A549 (cell line): ENCODE measurements around the gene PFN3. TPM values are rescaled to one million over a fixed set of nuclear protein-coding genes. Genes with fewer than 3 reads are reported as not detected.

ENCODE experiments used
- ATAC-seq, 2 experiments: fragments of 200-7000 bp in 1 of 2; fragments of >200 bp in 1 of 2; cut with Nextera tagmentation in 1 of 2; cut with Tn5 transposase in 1 of 2; 3 replicates each; pipeline versions ENCODE4 v1.8.0 to v1.9.1; 2018 to 2020; ENCODE audit warnings: mild to moderate bottlenecking in 1 of 2, moderate library complexity in 1 of 2
- CTCF ChIA-PET: fragments of 300-600 bp; sonication (Branson Sonifier 250); formaldehyde crosslinking; extraction: SDS; loops from one replicate; lab custom pipeline; 2021; ENCODE audit warnings: antibody characterized with exemption, inconsistent platforms; lab: Yijun Ruan, JAX
- POLR2A ChIA-PET: fragments of 350-600 bp; formaldehyde crosslinking; extraction: SDS; loops from one replicate; lab custom pipeline; 2021; ENCODE audit warnings: antibody characterized with exemption, inconsistent platforms; lab: Yijun Ruan, JAX
- DNase-seq, 2 experiments: peaks; one replicate each; pipeline versions ENCODE4 v3.0.0 to v3.0.0-alpha.2; 2011 to 2016; ENCODE audit warnings: low read depth in 1 of 2, low spot score in 1 of 2
- FAIRE-seq: peaks from 2 replicates; lab custom pipeline; 2011; peaks lifted over from hg19 to GRCh38; lab: Jason Lieb, UNC
- H3K27ac ChIP-seq, 2 experiments: fragments of >200 bp; sonication (Bioruptor Twin); formaldehyde crosslinking; 3 replicates each; pipeline ENCODE4 v1.5.1; 2016 to 2017
- H3K4me1 ChIP-seq: fragments of >200 bp; sonication (Bioruptor Twin); formaldehyde crosslinking; 3 replicates; pipeline ENCODE4 v1.6.1; 2016
- H3K4me2 ChIP-seq: fragments of >200 bp; sonication (Bioruptor Twin); formaldehyde crosslinking; 3 replicates; pipeline ENCODE4 v1.6.1; 2016
- H3K4me3 ChIP-seq: fragments of >200 bp; sonication (Bioruptor Twin); formaldehyde crosslinking; 3 replicates; pipeline ENCODE4 v1.5.1; 2016
- H3K9me3 ChIP-seq: fragments of >200 bp; sonication (Bioruptor Twin); formaldehyde crosslinking; 3 replicates; pipeline ENCODE4 v1.6.1; 2016
- BHLHE40 ChIP-seq: IDR thresholded peaks from 2 replicates; pipeline ENCODE4 v1.6.1; 2012; ENCODE audit warnings: low read depth, low read length, inconsistent platforms
- CBX8 ChIP-seq: fragments of 200-600 bp; sonication (generic); IDR thresholded peaks from 2 replicates; pipeline ENCODE4 v1.6.1; 2016
- CHD4 ChIP-seq: fragments of 200-600 bp; sonication (generic); IDR thresholded peaks from 2 replicates; pipeline ENCODE4 v1.6.1; 2016; ENCODE audit warnings: antibody characterized with exemption, mild to moderate bottlenecking, borderline replicate concordance
- EP300 ChIP-seq, 2 experiments: fragments of >200 bp; sonication (Bioruptor Twin); formaldehyde crosslinking; IDR thresholded peaks; 2 replicates in 1 of 2; 3 replicates in 1 of 2; pipeline ENCODE4 v1.6.1; 2016 to 2017
- ESRRA ChIP-seq: fragments of 150-350 bp; IDR thresholded peaks from 2 replicates; pipeline ENCODE4 v1.6.1; 2014; ENCODE audit warnings: mild to moderate bottlenecking, low read length, borderline replicate concordance
- FOSL2 ChIP-seq, 2 experiments: fragments of 450-650 bp in 1 of 2; fragments of >200 bp in 1 of 2; sonication (Bioruptor Twin) in 1 of 2; formaldehyde crosslinking; IDR thresholded peaks; 2 replicates each; pipeline versions ENCODE4 v1.5.0 to v1.6.1; 2016 to 2020; ENCODE audit warnings: mild to moderate bottlenecking in 1 of 2, moderate library complexity in 1 of 2
- HEYL ChIP-seq: fragments of 250-450 bp; sonication (Bioruptor Pico); IDR thresholded peaks from 2 replicates; pipeline ENCODE4 v1.8.0; 2021; ENCODE audit warnings: mild to moderate bottlenecking, moderate library complexity
- HOXA7 ChIP-seq: fragments of 250-450 bp; sonication (Bioruptor Pico); IDR thresholded peaks from 2 replicates; pipeline ENCODE4 v1.5.0; 2020; ENCODE audit warnings: mild to moderate bottlenecking, moderate library complexity
- HOXB5 ChIP-seq: fragments of 250-450 bp; sonication (Bioruptor Pico); IDR thresholded peaks from 2 replicates; pipeline ENCODE4 v1.5.0; 2020; ENCODE audit warnings: mild to moderate bottlenecking, moderate library complexity
- JUN ChIP-seq, 2 experiments: fragments of >200 bp; sonication (Bioruptor Twin); formaldehyde crosslinking; IDR thresholded peaks; 2 replicates in 1 of 2; 3 replicates in 1 of 2; pipeline ENCODE4 v1.6.1; 2016 to 2017
- JUNB ChIP-seq: fragments of >200 bp; sonication (Bioruptor Twin); formaldehyde crosslinking; IDR thresholded peaks from 2 replicates; pipeline ENCODE4 v1.6.1; 2016
- MAFK ChIP-seq: fragments of 450-650 bp; IDR thresholded peaks from 2 replicates; pipeline ENCODE4 v1.6.1; 2014; ENCODE audit not compliant: partially characterized antibody
- MAZ ChIP-seq: fragments of 150-350 bp; IDR thresholded peaks from 2 replicates; pipeline ENCODE4 v1.6.1; 2014; ENCODE audit warnings: antibody characterized with exemption, low read depth, low read length, borderline replicate concordance
- MYC ChIP-seq: IDR thresholded peaks from 2 replicates; pipeline ENCODE4 v1.6.1; 2012; ENCODE audit warnings: mild to moderate bottlenecking, inconsistent platforms, low read length, improper control_type of control experiment, borderline replicate concordance
- NFE2L2 ChIP-seq: fragments of 150-350 bp; conservative IDR thresholded peaks from 2 replicates; pipeline ENCODE4 v1.6.1; 2014; ENCODE audit warnings: low read length
- POLR2A ChIP-seq: IDR thresholded peaks from 2 replicates; pipeline ENCODE4 v1.6.1; 2012; ENCODE audit warnings: mild to moderate bottlenecking, low read length
- RFX5 ChIP-seq: fragments of 450-650 bp; IDR thresholded peaks from 2 replicates; pipeline ENCODE4 v1.7.1; 2014; ENCODE audit warnings: antibody characterized with exemption, mild to moderate bottlenecking, moderate library complexity
- SREBF2 ChIP-seq: fragments of 450-650 bp; IDR thresholded peaks from 2 replicates; pipeline ENCODE4 v1.6.1; 2014; ENCODE audit warnings: mild to moderate bottlenecking, moderate library complexity
- TFCP2L1 ChIP-seq: fragments of 250-450 bp; sonication (Bioruptor Pico); IDR thresholded peaks from 2 replicates; pipeline ENCODE4 v1.5.0; 2021; ENCODE audit warnings: mild to moderate bottlenecking
- TP53 ChIP-seq: fragments of 250-450 bp; sonication (Bioruptor Pico); IDR thresholded peaks from 2 replicates; pipeline ENCODE4 v1.5.0; 2021; ENCODE audit warnings: mild to moderate bottlenecking, moderate library complexity
- ZC3H11A ChIP-seq: fragments of 450-650 bp; IDR thresholded peaks from 2 replicates; pipeline ENCODE4 v1.6.1; 2014; ENCODE audit warnings: antibody characterized with exemption, mild to moderate bottlenecking
- WGBS: methylation state at CpG from one replicate; pipeline ENCODE4 v1.1.6; 2017; ENCODE audit errors: missing lambda C conversion rate; 5-methylcytosine and 5-hydroxymethylcytosine counted together
- polyA plus RNA-seq, 4 experiments: library from polyadenylated mRNA; depleted of rRNA in 3 of 4; stranded (reverse); fragments of >200 nt; fragmentation: RNase III in 1 of 4; extraction: RNeasy Plus Mini Kit Qiagen cat#74134 plus additional on column Dnase treatment in 1 of 4; gene quantifications; 2 replicates in 3 of 4; 3 replicates in 1 of 4; pipeline ENCODE4 v1.2.3, GENCODE V29; 2011 to 2017
- TF ChIP-seq, protein P1 (sequence below): IDR thresholded peaks from 2 replicates; pipeline ENCODE4 v1.6.1; 2012

Gene PFN3
- polyA plus RNA-seq, 2 of the 4 experiments (the other 2 are of a cell fraction): not detected

DNA sequence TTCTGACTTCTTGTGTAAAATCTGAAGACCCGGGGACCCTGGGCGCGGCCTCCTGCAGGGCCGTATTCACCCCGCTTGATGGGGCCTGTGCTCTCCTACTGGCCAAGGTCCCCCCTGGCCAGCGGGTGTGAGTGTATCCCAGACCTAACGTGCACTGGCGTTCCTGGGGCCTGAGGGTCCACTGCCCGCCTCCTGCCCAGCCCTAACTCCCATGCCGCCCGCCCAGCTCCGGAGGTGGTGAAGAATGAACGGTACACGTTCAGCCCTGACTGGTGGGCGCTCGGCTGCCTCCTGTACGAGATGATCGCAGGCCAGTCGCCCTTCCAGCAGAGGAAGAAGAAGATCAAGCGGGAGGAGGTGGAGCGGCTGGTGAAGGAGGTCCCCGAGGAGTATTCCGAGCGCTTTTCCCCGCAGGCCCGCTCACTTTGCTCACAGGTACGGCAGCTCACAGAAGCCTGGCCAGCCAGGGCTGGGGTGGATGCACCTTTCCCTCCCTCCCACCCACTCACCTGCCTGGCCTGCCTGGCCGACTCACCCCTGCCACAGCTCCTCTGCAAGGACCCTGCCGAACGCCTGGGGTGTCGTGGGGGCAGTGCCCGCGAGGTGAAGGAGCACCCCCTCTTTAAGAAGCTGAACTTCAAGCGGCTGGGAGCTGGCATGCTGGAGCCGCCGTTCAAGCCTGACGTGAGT, 35.5 kb upstream of the PFN3 start (continued):
- TF ChIP-seq FOSL2 (IDR thresholded peaks at IDR 0.05): no peak
- no peak for TF ChIP-seq FOSL2 (CRISPR knock-in tag; IDR thresholded peaks at IDR 0.05)

DNA sequence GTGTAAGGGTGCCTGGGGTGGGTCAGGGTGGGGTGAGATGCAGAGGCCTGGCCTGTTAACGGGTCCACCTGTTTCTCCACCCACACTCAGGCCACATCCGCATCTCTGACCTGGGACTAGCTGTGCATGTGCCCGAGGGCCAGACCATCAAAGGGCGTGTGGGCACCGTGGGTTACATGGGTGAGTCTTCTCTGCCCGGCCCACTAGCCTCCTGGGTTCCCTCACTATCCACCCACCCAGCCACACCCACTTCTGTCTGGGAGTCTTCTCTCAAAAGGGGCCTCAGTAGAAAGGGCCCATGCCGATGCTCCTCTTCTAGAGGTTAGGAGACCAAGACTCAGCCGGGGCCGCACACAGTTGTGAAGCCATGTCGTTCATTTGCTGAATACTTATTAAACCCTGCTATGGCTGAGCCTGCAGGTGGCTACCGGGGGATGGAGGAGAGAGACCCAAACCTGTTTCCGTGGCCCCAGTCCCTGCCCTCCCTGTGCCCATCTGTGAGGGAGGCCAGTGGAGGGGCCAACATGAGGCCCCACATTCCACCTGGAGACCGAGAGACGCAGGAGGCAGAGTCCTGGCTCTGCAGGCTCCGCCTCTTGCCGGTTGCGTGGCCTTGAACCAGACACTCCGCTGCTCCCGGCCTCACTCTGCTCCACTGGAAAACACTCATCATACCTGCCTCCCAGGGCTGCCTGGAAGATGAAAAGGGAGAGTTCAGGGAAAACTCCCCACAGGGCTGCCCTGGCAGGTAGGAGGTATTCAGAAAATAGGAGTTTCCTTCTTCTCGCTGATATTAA, 34.7 kb upstream of the PFN3 start:
- ATAC-seq (no peak; a peak in 1 of 6 replicates), FAIRE-seq (no peak), DNase-seq (no peak)
- no peak overlapping the region for H3K4me2 ChIP-seq
- POLR2A ChIA-PET: no interaction called here
- TF ChIP-seq ESRRA: no peak
- TF ChIP-seq, protein P1, sequence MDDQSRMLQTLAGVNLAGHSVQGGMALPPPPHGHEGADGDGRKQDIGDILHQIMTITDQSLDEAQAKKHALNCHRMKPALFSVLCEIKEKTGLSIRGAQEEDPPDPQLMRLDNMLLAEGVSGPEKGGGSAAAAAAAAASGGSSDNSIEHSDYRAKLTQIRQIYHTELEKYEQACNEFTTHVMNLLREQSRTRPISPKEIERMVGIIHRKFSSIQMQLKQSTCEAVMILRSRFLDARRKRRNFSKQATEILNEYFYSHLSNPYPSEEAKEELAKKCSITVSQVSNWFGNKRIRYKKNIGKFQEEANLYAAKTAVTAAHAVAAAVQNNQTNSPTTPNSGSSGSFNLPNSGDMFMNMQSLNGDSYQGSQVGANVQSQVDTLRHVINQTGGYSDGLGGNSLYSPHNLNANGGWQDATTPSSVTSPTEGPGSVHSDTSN: 0 out of 2 replicates have a peak, but pooled peaks have one; percentile 36
- H3K4me3 ChIP-seq: no peak overlapping the region
- WGBS: 88% methylated on average over 19 of the region's 20 CpGs
- H3K27ac ChIP-seq: no peak overlapping the region; a peak in 1 of 6 replicates
- CTCF ChIA-PET: interaction anchor here (1.0 to 36.0 kb wide), 6 partner anchors 11 to 117 kb away, joined by 3 to 871 read pairs (median 77); partner anchors contain the start of gene PRR7
- no peaks in the 10 kb centered on the region for H3K9me3 ChIP-seq
- H3K4me1 ChIP-seq: no peaks in the 10 kb centered on the region

DNA sequence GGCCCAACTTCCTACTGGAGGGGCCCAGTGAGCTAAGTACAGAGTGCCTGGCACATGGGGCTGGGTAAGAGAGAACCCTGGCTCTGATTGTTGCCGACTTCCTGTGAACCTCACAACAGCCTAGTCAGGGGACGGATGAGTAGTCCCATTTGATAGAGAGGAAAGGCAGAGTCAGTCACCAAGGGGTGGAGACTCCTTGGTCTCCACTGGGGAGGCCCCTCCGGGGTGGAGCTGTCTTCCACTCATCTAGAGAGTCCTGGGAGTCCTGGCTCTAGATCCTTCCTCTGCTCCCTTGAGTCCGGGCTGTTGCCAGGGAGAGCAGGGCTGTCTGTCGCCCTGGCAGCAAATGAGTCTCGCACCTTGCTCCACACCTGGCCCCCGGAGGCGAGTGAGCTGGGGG, 34.0 kb upstream of the PFN3 start:
- peak in 1 of 2 experiments; percentile 9; a peak in 3 of 6 replicates for ATAC-seq
- Histone ChIP-seq H3K9me3 (no peaks in the 10 kb centered on the region), H3K4me3 (no peak overlapping the region), H3K4me1 (no peaks in the 10 kb centered on the region), H3K27ac (peak overlapping the region in 1 of 2 experiments; percentile 1; a peak in 1 of 6 replicates), H3K4me2 (no peak overlapping the region)
- TF ChIP-seq SREBF2: no peak
- TF ChIP-seq ZC3H11A: no peak
- no peak for TF ChIP-seq TP53
- TF ChIP-seq MAFK: no peak
- CTCF ChIA-PET: interaction anchor here (1.0 to 36.0 kb wide), 5 partner anchors 10 to 116 kb away, joined by 3 to 871 read pairs (median 12); partner anchors contain the start of gene PRR7
- POLR2A ChIA-PET: no interaction called here
- no peak for DNase-seq
- 81% methylated on average over 6 of the region's 8 CpGs for WGBS
- no peak for FAIRE-seq

DNA sequence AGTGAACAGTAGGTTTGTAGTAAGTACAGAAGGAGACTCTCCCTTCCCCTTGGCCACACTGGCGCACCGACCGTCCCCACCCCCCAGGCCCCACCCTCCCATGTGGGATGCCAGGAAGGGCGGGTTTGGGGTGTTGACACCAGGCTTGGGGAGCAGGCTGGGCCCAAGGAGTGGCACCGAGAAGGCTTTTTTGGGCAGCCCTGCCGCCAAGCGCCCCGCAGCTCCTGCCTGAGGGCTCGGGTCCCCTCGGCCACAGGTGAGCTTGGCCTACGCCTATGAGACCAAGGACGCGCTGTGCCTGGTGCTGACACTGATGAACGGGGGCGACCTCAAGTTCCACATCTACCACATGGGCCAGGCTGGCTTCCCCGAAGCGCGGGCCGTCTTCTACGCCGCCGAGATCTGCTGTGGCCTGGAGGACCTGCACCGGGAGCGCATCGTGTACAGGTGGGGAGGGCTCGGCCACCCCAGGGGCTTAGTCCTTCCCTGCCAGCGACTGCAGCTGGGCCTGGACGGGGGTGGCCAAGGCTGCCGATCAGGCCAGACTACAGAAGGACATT, 33.3 kb upstream of the PFN3 start:
- no peaks in the 10 kb centered on the region for H3K4me1 ChIP-seq
- no peaks in the 10 kb centered on the region for H3K9me3 ChIP-seq
- CTCF ChIA-PET: interaction anchor here (1.0 to 36.0 kb wide), 5 partner anchors 10 to 68 kb away, joined by 3 to 871 read pairs (median 12); partner anchors contain the start of gene PRR7
- no peak overlapping the region for H3K4me2 ChIP-seq
- WGBS: 90% methylated on average over 28 of the region's 29 CpGs
- POLR2A ChIA-PET: no interaction called here
- ATAC-seq (no peak), DNase-seq (no peak), FAIRE-seq (no peak)
- H3K27ac ChIP-seq: peak overlapping the region in 1 of 2 experiments; percentile 1; a peak in 1 of 6 replicates
- TF ChIP-seq POLR2A (no peak), HOXA7 (CRISPR knock-in tag) (no peak), MAFK (no peak), EP300 (IDR thresholded peaks at IDR 0.05) (no peak), JUNB (no peak), CHD4 (no peak), JUN (IDR thresholded peaks at IDR 0.05) (no peak; a peak in 2 of 5 replicates), HOXB5 (CRISPR knock-in tag) (no peak), MAZ (no peak), RFX5 (no peak), MYC (no peak), ESRRA (no peak), CBX8 (no peak), BHLHE40 (no peak), HEYL (CRISPR knock-in tag) (no peak), NFE2L2 (no peak), TFCP2L1 (CRISPR knock-in tag) (no peak)
- H3K4me3 ChIP-seq: no peak overlapping the region
